Spleen (tissue), 7 donors: Measurements from ENCODE around the gene SHISA2.

Source experiments
- POLR2A ChIP-seq, 3 donors: fragments of 450-650 bp; IDR thresholded peaks; one replicate each; pipeline ENCODE4 v1.5.1; 2017; ENCODE audit warnings: antibody characterized with exemption in 3 of 3, mild to moderate bottlenecking in 1 of 3
- POLR2AphosphoS5 ChIP-seq, 3 donors: sonication (generic); formaldehyde crosslinking; IDR thresholded peaks; one replicate each; pipeline ENCODE4 v1.5.1; 2017; ENCODE audit warnings: antibody characterized with exemption in 3 of 3
- TF ChIP-seq, protein P1 (sequence below), 11 experiments: fragments of 200-600 bp in 7 of 11; fragments of 450-650 bp in 4 of 11; sonication (generic) in 4 of 11; IDR thresholded peaks in 8 of 11; conservative IDR thresholded peaks in 3 of 11; 1 replicate in 7 of 11; 2 replicates in 4 of 11; pipeline versions ENCODE4 v1.4.0 to v1.8.0; 2016 to 2021; ENCODE audit warnings: antibody characterized with exemption in 11 of 11, inconsistent platforms in 4 of 11, mild to moderate bottlenecking in 1 of 11
- donor health status: DM: no; HTN: no; CAD: no; lungs with moderate emphysema.
- donor health status: DM: no; HTN: no; CAD: no.
- donor health status: DM: no; HTN: no; CAD: no.

DNA sequence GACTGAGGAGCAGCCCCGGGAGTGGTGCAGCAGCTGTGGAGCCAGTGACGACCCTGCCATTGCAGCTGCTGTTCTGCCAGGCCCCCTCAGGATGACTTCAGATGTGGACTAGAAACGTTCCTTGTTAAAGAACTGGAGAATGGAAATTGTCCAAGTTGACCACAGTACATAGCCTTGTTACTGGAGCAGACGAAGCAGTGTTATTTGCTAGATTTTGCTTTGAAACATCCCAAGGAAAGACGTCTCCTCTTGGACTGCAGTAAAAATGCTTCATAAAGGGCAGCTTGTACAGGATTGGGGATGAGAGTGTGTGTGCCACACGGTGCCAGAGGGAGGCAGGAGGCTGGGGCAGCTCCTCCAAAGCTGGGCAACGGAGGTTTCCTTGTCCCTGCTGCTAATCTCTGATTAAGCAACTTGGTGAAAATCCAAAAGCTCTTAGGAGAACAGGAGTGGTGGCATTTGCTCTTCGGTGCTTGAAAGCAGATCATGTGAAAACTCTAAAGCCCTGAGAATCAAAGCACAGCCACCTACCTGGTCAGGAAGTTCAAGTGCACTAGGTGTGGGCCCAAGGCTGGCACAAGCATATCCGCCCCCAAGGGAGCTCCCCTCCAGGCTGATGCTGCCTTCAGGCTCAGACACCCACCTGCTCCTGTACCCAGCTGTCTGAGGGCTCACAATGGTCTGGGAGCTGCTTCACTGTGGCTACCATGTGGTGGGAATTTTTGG lies 34.5 kb downstream of the SHISA2 start:
- TF ChIP-seq, protein P1, sequence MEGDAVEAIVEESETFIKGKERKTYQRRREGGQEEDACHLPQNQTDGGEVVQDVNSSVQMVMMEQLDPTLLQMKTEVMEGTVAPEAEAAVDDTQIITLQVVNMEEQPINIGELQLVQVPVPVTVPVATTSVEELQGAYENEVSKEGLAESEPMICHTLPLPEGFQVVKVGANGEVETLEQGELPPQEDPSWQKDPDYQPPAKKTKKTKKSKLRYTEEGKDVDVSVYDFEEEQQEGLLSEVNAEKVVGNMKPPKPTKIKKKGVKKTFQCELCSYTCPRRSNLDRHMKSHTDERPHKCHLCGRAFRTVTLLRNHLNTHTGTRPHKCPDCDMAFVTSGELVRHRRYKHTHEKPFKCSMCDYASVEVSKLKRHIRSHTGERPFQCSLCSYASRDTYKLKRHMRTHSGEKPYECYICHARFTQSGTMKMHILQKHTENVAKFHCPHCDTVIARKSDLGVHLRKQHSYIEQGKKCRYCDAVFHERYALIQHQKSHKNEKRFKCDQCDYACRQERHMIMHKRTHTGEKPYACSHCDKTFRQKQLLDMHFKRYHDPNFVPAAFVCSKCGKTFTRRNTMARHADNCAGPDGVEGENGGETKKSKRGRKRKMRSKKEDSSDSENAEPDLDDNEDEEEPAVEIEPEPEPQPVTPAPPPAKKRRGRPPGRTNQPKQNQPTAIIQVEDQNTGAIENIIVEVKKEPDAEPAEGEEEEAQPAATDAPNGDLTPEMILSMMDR (IDR thresholded peaks at IDR 0.05 in 8 of 11, conservative IDR thresholded peaks at IDR 0.05 in 3 of 11), result no peak
- TF ChIP-seq POLR2A (IDR thresholded peaks at IDR 0.05), result no peak
- TF ChIP-seq POLR2AphosphoS5 (IDR thresholded peaks at IDR 0.05), result no peak
